Esophagus muscularis mucosa (tissue), 4 donors: ENCODE measurements around the gene BATF2. TPM values are rescaled to one million over a fixed set of nuclear protein-coding genes. Genes with fewer than 3 reads are reported as not detected.
"Not testable (repeated sequence)": the region's sequence is repeated elsewhere in the genome, so short reads cannot be mapped to it uniquely, and the experiment has no call there.

Source experiments
- DNase-seq: peaks from one replicate; pipeline ENCODE4 v3.0.0-alpha.2; 2017; ENCODE audit errors: extremely low spot score
- H3K27ac ChIP-seq, 4 donors: fragments of 200-600 bp; sonication (generic); replicated peaks in 1 of 4; 1 replicate in 3 of 4; 2 replicates in 1 of 4; pipeline ENCODE4 v1.5.1; 2016 to 2019; ENCODE audit warnings: mild to moderate bottlenecking in 1 of 4
- H3K27me3 ChIP-seq, 4 donors: fragments of 200-600 bp; sonication (generic); one replicate each; pipeline versions ENCODE4 v1.5.1 to v1.6.0; 2016 to 2019
- H3K36me3 ChIP-seq, 4 donors: fragments of 200-600 bp; sonication (generic); one replicate each; pipeline ENCODE4 v1.5.1; 2016 to 2019
- H3K4me1 ChIP-seq, 4 donors: fragments of 200-600 bp; sonication (generic); one replicate each; pipeline ENCODE4 v1.5.1; 2016 to 2019
- H3K4me3 ChIP-seq, 4 donors: fragments of 200-600 bp; sonication (generic); 1 replicate in 2 of 4; 2 replicates in 2 of 4; pipeline ENCODE4 v1.5.1; 2016 to 2019; ENCODE audit warnings: mild to moderate bottlenecking in 4 of 4, moderate library complexity in 1 of 4
- H3K9me3 ChIP-seq, 4 donors: fragments of 200-600 bp; sonication (generic); 1 replicate in 3 of 4; 2 replicates in 1 of 4; pipeline ENCODE4 v1.5.1; 2016 to 2019
- EP300 ChIP-seq: sonication (generic); formaldehyde crosslinking; IDR thresholded peaks from one replicate; pipeline ENCODE4 v1.6.1; 2017; ENCODE audit warnings: antibody characterized with exemption
- POLR2A ChIP-seq: fragments of 450-650 bp; IDR thresholded peaks from one replicate; pipeline ENCODE4 v1.6.1; 2017; ENCODE audit warnings: antibody characterized with exemption, moderate library complexity, mild to moderate bottlenecking, low read depth
- POLR2AphosphoS5 ChIP-seq, 2 donors: sonication (generic); formaldehyde crosslinking; IDR thresholded peaks; one replicate each; pipeline ENCODE4 v1.6.1; 2017; ENCODE audit warnings: antibody characterized with exemption in 2 of 2
- WGBS: methylation state at CpG from one replicate; pipeline ENCODE4 v1.1.5; 2018; 5-methylcytosine and 5-hydroxymethylcytosine counted together
- intact Hi-C: fragments of 100-400 bp; cut with DNase I; formaldehyde crosslinking; loops from one replicate; pipeline ENCODE4 v1.15.1; 2023
- total RNA-seq, 4 donors: library from RNA; depleted of rRNA; stranded (reverse); fragments of >200 nt; gene quantifications; one replicate each; pipeline versions ENCODE4 v1.1.0 to v1.2.1, GENCODE V29; 2016
- TF ChIP-seq, protein P1 (sequence below), 3 experiments: fragments of 200-600 bp in 2 of 3; fragments of 450-650 bp in 1 of 3; sonication (generic) in 2 of 3; IDR thresholded peaks; one replicate each; pipeline ENCODE4 v1.5.1; 2017 to 2019; ENCODE audit warnings: antibody characterized with exemption in 3 of 3, mild to moderate bottlenecking in 2 of 3, moderate library complexity in 1 of 3

BATF2 gene
- total RNA-seq, 4 donors from 2014 or later, result 0.42 to 5.1 (median 3.1) TPM

DNA sequence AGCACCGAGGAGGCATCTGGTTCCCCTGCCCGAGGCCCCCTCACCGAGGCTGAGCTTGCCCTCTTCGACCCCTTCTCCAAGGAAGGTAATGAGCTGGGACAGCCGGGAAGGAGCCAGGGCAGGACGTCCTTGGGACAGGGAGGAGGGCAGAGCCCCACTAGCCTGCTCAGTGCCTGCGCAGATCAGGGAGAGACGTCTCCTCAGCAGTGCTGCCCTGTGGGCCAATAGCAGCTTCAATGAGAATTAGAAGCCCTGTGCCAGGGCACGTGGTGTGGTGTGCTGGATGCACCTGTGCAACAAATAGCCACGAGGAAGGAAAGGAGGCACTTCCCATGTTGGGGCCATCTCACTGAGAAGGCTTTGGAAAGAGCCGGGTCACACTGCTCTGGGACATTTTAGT, 38.8 kb upstream of the BATF2 start:
- DNase-seq, result no peak
- Histone ChIP-seq H3K4me1 (peaks cover 8 to 16% (median 14%) of the 10 kb centered on the region in 4 donors), H3K27me3 (no peaks in the 10 kb centered on the region), H3K4me3 (no peak overlapping the region), H3K36me3 (peaks cover 59 to 95% (median 82%) of the 10 kb centered on the region in 4 donors), H3K9me3 (no peaks in the 10 kb centered on the region), H3K27ac (no peak overlapping the region)
- intact Hi-C loops, result no loop called here
- TF ChIP-seq POLR2A (no peak), EP300 (no peak), POLR2AphosphoS5 (IDR thresholded peaks at IDR 0.05) (no peak)
- TF ChIP-seq, protein P1, sequence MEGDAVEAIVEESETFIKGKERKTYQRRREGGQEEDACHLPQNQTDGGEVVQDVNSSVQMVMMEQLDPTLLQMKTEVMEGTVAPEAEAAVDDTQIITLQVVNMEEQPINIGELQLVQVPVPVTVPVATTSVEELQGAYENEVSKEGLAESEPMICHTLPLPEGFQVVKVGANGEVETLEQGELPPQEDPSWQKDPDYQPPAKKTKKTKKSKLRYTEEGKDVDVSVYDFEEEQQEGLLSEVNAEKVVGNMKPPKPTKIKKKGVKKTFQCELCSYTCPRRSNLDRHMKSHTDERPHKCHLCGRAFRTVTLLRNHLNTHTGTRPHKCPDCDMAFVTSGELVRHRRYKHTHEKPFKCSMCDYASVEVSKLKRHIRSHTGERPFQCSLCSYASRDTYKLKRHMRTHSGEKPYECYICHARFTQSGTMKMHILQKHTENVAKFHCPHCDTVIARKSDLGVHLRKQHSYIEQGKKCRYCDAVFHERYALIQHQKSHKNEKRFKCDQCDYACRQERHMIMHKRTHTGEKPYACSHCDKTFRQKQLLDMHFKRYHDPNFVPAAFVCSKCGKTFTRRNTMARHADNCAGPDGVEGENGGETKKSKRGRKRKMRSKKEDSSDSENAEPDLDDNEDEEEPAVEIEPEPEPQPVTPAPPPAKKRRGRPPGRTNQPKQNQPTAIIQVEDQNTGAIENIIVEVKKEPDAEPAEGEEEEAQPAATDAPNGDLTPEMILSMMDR (IDR thresholded peaks at IDR 0.05), result no peak
- 79% methylated on average over 11 of the region's 11 CpGs for WGBS

DNA sequence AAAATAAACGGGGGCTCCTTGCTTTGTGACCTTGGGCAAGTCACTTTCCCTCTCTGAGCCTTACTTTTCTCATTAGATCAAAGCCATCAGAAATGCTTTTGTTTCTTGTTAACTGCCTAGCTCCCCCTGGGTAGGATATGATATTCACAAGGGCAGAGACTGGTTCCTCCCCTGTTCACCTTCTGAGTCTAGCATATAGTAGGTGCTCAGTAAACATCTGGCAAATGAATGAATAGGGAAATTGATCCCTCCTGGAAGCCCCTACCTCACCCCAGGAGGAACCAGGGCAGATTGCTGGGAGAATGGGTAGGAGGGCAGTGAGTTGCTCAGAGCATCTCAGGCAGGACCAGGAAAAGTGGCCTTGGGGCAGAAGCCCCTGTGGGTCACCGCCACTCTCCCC, 37.7 kb upstream of the BATF2 start:
- no peak for TF ChIP-seq POLR2A
- TF ChIP-seq, protein P1 (IDR thresholded peaks at IDR 0.05), result no peak
- TF ChIP-seq POLR2AphosphoS5 (IDR thresholded peaks at IDR 0.05), result no peak
- no peak for TF ChIP-seq EP300
- Histone ChIP-seq H3K9me3 (no peaks in the 10 kb centered on the region), H3K4me1 (peaks cover 3 to 19% (median 11%) of the 10 kb centered on the region in 4 donors), H3K27ac (no peak overlapping the region), H3K36me3 (peaks cover 59 to 92% (median 76%) of the 10 kb centered on the region in 4 donors), H3K4me3 (no peak overlapping the region), H3K27me3 (no peaks in the 10 kb centered on the region)
- 92% methylated on average over 2 of the region's 2 CpGs for WGBS
- no peak for DNase-seq
- intact Hi-C loops, result no loop called here

DNA sequence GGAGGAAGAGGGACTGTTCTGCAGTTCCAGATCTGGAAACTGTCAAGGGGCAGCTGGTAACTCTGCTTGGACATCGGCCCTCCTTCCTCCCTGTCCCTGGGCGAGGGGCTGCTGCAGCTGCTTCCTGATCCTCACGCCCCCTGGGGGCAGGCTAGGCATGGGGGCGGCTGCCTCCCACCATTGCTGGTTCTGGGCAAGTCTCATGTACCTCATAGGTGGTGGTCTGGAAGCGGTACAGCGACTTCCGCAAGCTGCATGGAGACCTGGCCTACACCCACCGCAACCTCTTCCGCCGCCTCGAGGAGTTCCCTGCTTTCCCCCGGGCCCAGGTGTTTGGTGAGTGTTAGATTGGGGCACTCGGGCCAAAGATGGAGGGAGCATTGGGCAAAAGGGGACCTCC, 35.4 kb upstream of the BATF2 start:
- Histone ChIP-seq H3K27me3 (no peaks in the 10 kb centered on the region), H3K4me3 (no peak overlapping the region), H3K9me3 (no peaks in the 10 kb centered on the region), H3K4me1 (peaks cover 14 to 35% (median 26%) of the 10 kb centered on the region in 4 donors), H3K36me3 (peaks cover 45 to 70% (median 59%) of the 10 kb centered on the region in 4 donors), H3K27ac (no peak overlapping the region)
- TF ChIP-seq POLR2AphosphoS5 (IDR thresholded peaks at IDR 0.05), result no peak
- intact Hi-C loops, result no loop called here
- WGBS, result 80% methylated on average over 10 of the region's 13 CpGs
- DNase-seq, result no peak

DNA sequence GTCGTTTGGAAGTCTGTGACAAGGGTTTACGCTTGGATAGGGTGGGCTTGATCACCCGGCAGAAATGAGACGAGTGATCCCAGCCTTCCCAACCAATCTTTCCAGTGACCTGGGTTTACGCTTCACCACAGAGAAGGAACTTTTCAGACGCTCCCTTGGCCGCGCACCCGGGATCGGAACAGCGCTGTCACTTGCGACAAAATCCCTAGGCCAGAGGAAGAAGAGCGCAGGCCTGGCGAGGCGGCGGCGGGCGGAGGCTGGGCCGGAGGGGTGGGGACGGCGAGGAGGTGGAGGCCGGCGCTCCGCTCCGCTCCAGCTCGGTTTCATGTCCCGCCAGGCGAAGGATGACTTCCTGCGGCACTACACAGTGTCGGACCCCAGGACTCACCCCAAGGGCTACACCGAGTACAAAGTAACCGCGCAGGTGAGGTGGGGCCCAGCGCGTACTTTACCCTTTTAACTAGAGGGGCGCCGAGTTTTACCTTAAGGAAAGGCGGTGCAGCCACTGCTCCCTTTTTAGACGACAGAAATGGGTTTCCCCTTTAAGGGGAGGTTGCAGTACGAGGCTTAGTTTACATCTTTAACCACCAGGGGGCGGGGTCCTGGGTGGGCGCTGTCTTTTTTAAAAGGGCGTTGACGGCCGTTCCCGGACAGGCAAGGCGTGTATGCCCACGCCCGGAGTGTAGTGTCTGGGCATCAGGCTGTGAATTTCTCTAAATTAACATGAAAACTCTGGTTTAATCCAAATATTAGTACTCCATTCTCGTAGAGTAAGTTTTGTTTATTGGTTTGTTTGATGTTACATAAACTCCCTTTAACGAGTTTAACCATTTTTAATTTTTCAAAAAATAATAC, 30.7 kb upstream of the BATF2 start, which contains the start of gene SNX15:
TSS of gene SNX15 (plus strand) at position 227 of the 855 bp plus-strand sequence. CDS start at position 326, 99 bp downstream.
- DNase-seq, result peak; percentile 98
- Histone ChIP-seq H3K4me3 (peak within 1 kb of the TSS; percentile 65 to 74 (median 70)), H3K36me3 (peaks cover 10 to 29% (median 15%) of the 10 kb centered on the region in 4 donors), H3K9me3 (no peaks in the 10 kb centered on the region), H3K4me1 (peaks cover 11 to 40% (median 27%) of the 10 kb centered on the region in 4 donors), H3K27ac (peak within 1 kb of the TSS; percentile 84 to 92 (median 89)), H3K27me3 (no peaks in the 10 kb centered on the region)
- WGBS, result 1% methylated on average over 30 of the region's 51 CpGs
- peak; percentile 81 to 92 for TF ChIP-seq POLR2AphosphoS5 (IDR thresholded peaks at IDR 0.05)
- TF ChIP-seq, protein P1 (IDR thresholded peaks at IDR 0.05), result peak; percentile 57 to 79 (median 70)
- TF ChIP-seq EP300, result no peak
- intact Hi-C loops, result loop anchor here (5.0 kb wide), 1 partner anchor 110 kb away; the partner anchor contains the start of gene ATG2A

DNA sequence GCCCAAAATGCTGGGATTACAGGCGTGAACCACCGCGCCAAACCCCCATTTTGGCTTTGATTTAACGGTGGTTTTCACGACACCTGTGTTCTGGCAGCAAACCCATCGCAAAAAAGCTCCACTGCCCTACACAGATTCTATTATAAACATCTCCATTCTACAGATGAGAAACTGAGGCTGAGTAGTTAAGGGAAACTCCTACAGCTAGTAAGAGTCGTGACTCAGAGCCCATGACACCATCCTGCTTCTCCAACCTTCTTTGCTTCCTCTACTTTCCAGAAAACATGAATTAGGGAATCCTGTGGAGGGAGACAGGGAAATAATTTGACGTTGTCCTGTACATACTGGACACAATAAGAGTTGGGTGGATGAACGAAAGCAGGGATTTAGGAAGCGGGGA, 30.0 kb upstream of the BATF2 start:
- intact Hi-C loops, result loop anchor here (5.0 kb wide), 1 partner anchor 110 kb away; the partner anchor contains the start of gene ATG2A
- peak overlapping the region; percentile 65 to 74 (median 70) for H3K4me3 ChIP-seq
- no peak for TF ChIP-seq EP300
- no peak for TF ChIP-seq POLR2A
- TF ChIP-seq, protein P1 (IDR thresholded peaks at IDR 0.05), result no peak
- TF ChIP-seq POLR2AphosphoS5 (IDR thresholded peaks at IDR 0.05), result no peak
- peaks cover 5 to 29% (median 13%) of the 10 kb centered on the region in 4 donors for H3K36me3 ChIP-seq
- no peaks in the 10 kb centered on the region for H3K27me3 ChIP-seq
- WGBS, result 54% methylated on average over 10 of the region's 10 CpGs
- peak overlapping the region; percentile 84 to 92 (median 89) for H3K27ac ChIP-seq
- H3K9me3 ChIP-seq, result no peaks in the 10 kb centered on the region
- DNase-seq, result no peak
- peaks cover 11 to 40% (median 27%) of the 10 kb centered on the region in 4 donors for H3K4me1 ChIP-seq

GRCh38 chr11:65023502-65023901, 26.7 kb upstream of the BATF2 start:
- H3K4me3 ChIP-seq, H3K9me3 ChIP-seq, H3K27me3 ChIP-seq, intact Hi-C loops, DNase-seq, H3K27ac ChIP-seq: not testable (repeated sequence)
- H3K36me3 ChIP-seq, result peaks cover 24 to 45% (median 40%) of the 10 kb centered on the region in 4 donors
- H3K4me1 ChIP-seq, result peaks cover 5 to 14% (median 11%) of the 10 kb centered on the region in 4 donors
- WGBS, result 90% methylated on average over 6 of the region's 8 CpGs
